Stimulated activated CD4-positive, alpha-beta T cell treated with anti-CD3 and anti-CD28 coated beads, Interleukin-2, amount 100 ng/mL, for 24 hours (primary cell): ENCODE results near the gene NKTR.
"Not testable (repeated sequence)": the region's sequence is repeated elsewhere in the genome, so short reads cannot be mapped to it uniquely, and the experiment has no call there.

Experiments used
- DNase-seq, 2 donors: peaks; one replicate each; pipeline ENCODE4 v3.0.0-alpha.2; 2020

The NKTR gene

DNA sequence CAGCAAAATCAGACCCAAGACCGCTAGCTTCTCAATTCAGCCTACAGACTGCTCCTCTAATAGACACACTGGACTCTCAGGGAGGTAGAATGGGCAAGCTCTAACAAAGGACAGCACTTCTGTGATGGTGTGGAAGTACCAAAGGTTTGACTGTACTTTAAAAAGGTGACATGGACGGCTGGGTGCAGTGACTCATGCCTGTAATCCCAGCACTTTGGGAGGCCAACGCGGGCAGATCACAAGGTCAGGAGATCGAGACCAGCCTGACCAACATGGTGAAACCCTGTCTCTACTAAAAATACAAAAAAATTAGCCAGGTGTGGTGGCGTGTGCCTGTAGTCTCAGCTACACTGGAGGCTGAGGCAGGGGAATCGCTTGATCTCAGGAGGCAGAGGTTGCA lies 3.4 kb upstream of the NKTR start:
- DNase-seq: not testable (repeated sequence)

DNA sequence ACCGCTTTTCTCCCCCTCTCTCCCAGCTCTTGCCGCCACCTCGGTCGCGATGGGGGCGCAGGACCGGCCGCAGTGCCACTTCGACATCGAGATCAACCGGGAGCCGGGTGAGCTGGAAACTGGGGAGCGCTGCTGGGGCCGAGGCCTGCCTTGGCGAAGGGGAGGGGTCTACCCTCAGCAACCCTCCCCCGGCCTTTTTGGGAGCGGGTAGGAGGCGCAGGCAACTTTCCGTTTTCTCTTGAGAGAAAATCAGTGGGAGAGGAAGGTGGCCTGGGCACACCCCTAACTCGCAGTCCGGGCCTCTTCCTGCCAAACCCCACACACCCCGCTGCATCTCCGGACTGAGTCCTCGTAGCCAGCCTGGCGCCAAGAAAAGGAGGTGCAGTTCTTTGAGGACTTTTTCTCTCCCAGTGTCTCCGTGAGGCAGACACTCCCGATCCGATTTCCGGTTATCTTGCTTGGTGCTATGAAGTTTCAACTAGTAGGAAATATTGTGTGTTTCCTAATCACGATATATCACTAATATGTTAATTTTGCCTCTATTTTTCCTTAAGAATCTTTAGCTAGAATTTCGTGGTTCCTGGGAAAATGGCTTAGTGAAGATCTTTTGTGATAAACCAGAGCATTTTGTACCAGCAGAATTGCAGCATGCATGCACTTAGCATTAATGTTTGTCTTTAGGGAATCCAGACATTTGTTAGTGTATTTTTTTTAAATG lies 631 bp downstream of the NKTR start:
- peak; percentile 68 to 69 for DNase-seq

DNA sequence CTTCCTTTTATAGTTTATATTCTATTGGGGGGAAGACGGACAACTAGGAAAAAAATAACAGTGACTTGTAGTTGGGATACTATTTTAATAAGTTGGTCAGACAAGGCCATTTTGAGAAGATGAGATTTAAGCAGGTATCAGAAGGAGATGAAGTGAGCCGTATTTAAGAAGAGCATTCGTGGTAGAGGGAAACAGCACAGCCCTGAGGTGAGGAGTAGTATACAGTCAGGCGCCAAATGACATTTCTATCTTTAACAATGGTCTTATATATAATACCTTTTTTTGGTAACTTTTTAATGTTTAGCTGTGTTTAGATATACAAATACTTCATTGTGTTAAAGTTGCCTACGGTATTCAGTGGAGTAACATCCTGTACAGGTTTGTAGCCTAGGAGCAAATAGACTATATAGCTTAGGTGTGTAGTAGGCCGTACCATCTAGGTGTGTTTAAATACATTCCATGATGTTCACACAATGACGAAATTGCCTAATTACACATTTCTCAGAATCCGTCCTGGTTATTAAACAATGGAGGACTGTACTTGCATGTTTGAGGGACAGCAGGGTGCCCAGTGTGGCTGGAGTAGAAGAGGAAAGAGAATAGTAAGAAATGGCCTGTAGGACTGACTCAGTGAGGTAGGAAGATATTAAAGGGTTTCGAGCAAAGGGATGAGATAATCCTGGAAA lies 1.6 kb downstream of the NKTR start:
- no peak for DNase-seq

DNA sequence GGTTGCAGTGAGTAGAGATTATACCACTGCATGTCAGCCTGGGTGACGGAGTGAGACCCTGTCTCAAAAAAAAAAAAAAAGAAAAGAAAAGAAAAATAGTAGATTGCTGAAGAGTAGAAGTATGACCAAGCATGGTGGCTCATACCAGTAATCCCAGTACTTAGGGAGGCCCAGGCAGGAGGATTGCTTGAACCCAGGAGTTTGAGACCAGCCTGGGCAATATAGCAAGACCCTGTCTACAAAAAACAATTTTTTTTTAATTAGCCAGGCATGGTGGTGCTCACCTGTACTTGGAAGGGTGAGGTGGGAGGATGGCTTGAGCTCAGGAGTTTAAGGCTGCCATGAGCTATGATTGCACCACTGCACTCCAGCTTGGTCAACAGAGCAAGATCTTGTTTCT lies 2.5 kb downstream of the NKTR start:
- DNase-seq: no peak

DNA sequence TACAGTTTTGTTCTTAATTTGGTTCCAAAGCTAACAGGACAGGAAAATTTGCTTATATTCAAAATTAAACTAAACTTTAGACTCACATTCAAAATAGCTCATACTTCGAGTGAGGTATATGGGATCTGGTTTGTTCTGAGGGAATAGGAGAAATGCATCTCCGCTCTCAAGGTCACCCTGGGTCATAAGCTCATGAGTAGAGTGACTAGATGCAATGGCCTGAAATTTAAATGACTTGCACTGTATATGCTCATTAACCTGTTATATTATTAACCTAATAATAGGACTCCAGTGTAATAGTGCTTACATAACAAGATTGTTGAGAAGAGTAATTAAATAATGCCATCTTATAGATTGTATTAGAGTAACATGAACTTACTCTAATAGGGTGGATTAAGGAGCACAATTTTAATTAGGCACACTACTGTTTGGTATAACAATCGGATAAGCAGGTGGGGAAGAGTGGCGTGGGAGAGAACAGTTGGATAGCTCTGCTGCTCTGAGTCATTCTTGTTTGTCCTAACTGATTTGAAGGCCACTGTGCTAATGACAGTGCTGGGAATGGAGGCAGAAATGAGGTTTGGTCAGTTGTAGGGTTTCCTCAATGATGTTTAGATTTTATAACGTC lies 5.2 kb downstream of the NKTR start:
- no peak for DNase-seq

DNA sequence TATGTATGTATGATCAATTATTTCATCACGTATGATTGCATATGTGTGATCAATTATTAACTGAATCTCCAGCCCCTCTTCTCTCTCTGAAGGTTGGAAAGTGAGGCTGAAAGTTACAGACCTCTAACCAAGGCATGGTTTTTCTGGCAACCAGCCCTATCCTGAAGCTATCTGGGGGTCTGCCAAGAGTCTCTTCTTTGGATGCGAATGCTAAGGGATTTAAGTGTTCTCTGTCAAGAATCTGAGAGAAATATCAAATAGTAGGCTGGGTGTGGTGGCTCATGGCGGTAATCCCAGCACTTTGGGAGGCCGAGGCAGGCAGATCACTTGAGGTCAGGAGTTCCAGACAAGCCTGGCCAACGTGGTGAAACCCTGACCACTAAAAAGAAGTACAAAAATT lies 8.1 kb downstream of the NKTR start:
- DNase-seq: no peak

DNA sequence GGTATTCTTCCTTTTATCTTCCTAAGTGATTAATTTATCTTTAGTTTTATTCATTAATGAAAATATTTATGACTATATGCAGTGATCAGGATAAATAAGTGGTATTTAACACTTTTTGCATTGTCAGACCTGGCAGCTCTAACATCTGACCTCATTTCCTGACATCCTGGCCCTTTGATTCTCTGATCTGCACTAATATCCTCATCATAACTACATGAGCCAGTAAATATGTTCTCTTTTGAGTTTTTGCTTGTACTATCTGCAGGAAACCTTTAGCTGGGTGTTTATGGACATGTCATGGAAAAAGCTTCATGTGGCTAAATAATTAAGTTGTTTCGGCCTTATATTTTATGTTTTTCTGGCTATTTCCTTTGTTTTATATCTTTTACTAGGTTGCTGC lies 10.5 kb downstream of the NKTR start:
- DNase-seq: no peak

DNA sequence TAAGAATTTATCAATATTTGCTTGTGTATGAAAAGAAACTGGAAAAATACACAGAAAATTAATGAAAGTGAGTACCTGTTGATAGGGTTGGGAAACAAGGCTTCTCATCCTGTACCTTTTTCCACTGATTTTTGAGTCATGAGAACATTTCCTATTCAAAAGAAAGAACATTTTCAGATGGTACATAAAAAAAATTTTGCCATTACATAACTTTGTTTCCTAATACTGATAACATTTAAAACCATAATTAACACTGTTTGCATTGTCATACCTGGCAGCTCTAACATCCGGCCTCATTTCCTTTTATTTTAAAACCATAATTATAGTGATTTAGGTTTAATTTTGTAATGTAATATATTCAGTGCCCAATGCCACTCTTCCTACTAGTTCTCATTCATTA lies 11.7 kb downstream of the NKTR start:
- DNase-seq: no peak

DNA sequence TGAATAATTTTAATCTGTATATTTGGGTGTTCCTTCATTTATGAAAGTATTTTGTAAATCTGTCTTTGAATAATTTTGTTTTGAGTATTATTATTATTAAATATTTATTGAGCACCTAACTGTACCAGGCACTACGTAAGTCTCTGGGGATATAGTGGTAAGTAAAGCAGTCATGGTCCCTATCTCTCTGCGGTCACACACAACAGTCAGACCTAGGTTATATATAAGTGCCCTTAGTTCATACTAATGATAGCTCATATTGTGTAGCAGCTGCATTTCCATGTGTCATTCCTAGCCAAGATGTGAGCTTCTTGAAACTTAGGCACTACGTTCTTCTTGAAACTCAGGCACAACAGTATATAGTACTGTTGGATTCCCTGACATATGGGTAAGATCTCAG lies 12.4 kb downstream of the NKTR start:
- DNase-seq: no peak

DNA sequence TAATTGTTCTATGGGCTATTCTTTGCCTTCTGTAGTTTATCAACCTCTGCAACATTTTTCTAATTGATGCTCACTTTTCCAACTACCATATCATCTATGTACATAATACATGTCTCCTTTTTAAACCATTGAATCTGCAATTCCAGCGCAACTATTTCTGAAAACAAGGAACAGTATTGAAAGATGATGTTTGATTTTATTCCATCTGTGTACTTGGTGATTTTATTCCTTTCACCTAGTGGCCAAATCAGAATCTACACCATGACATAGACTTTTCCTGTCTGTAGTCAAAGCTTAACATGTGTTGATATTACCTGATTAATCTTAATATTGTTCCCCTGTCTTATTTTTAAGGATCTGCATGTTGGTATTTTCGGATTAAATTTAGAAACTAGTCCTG lies 13.0 kb downstream of the NKTR start:
- no peak for DNase-seq

DNA sequence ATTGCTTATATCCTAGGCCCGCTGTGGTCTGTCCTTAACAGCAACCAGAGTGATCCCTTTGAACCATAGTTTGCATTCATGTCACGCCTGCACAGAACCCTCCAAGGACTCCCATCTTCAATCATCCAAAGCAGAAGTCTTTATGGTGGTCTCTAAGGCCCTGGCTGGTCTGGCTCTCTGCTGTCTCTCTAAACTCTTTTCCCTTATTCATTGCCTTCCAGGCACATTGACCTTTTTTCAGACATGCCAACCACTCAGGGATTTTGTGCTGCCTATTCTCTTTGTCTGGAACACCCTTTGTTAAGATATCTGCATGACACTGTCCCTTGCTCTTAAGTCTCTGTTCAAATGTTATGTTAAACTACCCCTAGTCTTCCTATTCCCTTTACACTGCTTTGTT lies 31.1 kb downstream of the NKTR start:
- no peak for DNase-seq

DNA sequence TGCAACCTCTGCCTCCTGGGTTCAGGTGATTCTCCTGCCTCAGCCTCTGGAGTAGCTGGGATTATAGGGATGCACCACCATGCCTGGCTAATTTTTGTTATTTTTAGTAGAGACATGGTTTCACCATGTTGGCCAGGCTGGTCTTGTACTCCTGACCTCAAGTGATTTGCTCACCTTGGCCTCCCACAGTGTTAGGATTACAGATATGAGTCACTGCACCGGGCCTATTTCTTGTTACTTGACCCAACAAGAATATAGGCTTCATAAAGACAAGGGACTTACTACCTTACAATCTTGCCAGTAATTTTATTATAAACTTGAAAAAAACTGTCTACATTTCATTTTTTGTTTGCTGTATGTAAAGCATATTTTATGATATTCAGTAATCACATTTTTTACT lies 31.7 kb downstream of the NKTR start:
- DNase-seq: no peak

DNA sequence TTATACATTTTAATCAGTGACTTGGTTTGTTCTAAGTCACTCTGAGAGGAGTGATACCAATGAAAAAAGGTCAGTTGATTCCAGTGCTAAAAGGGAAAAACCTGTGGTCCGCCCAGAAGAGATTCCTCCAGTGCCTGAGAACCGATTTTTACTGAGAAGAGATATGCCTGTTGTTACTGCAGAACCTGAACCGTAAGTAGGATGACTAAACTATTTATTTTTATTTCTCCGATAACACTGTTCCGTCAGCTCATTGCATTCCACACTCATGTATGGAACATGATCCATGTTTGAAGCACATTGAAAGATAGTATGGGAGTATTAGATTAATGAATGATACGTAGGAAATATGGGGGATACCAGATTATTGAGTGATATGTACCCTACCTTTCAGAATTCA lies 33.1 kb downstream of the NKTR start:
- no peak for DNase-seq

DNA sequence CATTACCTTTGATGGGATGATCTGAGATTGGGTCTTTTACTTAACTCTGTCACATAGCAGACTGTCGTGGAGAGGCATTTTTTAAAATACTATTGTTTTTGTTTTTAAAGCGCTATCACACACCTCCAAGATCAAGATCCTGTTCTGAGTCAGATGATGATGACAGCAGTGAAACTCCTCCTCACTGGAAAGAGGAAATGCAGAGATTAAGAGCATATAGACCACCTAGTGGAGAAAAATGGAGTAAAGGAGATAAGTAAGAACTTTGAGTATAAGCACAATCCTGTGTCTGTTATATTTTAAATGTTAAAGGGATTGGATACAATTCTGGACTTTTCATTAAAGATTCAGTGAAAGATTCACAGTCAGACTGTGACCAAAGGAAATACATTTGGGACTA lies 34.6 kb downstream of the NKTR start:
- no peak for DNase-seq

DNA sequence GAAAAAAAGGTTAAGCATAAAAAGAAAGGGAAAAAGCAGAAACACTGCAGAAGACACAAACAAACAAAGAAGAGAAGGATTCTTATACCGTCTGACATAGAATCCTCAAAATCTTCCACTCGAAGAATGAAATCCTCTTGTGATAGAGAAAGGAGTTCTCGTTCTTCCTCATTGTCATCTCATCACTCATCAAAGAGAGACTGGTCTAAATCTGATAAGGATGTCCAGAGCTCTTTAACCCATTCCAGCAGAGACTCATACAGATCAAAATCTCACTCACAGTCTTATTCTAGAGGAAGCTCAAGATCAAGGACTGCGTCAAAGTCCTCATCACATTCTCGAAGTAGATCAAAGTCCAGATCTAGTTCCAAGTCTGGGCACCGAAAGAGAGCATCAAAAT lies 36.5 kb downstream of the NKTR start:
- no peak for DNase-seq

DNA sequence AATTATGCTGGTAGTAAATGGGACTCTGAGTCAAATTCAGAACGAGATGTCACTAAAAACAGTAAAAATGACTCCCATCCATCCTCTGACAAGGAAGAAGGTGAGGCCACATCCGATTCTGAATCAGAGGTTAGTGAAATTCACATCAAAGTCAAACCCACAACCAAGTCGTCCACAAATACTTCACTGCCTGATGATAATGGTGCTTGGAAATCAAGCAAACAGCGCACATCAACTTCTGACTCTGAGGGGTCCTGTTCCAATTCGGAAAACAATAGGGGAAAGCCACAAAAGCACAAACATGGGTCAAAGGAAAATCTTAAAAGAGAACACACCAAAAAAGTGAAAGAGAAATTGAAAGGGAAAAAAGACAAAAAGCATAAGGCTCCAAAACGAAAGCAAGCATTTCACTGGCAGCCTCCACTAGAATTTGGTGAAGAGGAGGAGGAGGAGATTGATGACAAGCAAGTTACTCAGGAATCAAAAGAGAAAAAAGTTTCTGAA lies 37.9 kb downstream of the NKTR start:
- DNase-seq: peak; percentile 28 to 57

DNA sequence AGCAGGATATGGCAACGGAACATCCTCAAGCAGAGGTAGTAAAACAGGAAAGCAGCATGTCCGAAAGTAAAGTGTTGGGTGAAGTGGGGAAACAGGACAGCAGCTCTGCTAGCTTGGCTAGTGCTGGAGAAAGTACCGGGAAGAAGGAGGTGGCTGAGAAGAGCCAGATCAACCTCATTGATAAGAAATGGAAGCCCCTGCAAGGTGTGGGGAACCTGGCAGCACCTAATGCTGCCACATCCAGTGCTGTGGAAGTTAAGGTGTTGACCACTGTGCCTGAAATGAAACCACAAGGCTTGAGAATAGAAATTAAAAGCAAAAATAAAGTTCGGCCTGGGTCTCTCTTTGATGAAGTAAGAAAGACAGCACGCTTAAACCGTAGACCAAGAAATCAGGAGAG lies 38.7 kb downstream of the NKTR start:
- DNase-seq: no peak

DNA sequence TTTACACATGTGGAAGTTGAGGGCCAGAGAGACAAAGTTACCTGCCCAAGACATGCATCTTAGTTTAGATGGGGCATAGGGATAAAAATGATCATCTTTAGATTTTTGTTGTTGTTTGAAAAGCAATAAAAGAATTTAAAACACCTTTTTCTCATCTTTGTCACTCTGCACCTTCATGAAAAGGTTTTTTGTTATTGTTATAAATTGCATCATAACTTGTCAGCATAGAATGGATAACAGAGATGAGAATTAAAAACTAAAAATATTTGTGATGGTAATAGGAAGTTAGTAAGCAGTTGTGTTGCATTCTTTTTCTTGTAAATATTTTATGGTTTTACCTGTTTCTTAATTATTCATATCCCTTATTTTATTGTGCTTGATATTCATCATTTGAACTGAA lies 39.6 kb downstream of the NKTR start:
- no peak for DNase-seq

DNA sequence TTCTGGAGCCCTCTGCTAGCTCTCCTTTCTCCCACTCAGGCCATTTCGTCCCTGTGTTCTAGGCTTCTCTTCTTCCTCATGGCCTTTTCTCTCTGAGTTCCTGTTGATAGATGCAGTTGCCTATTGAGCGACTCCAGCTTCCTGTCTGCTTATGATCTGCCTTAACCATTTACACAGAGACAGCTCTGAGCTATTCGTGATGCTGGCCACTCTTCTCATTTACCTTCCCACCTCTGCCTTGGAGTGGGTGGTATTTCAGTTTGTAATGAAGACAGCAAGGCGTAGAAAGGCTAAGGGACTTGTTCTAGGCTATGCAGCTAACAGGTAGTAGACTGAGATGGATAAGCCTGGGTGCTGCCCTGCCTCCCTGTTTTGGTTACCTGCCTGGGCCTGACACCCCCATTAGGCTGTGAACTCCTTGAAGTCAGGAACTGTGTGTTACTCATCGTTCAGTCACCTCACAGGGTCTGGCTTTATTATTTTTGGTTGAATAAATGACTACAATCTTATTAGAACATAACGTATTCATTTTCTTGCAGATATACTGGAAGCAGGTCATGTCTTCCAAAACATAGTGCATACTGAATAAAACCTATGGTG lies 40.4 kb downstream of the NKTR start:
- DNase-seq: no peak

DNA sequence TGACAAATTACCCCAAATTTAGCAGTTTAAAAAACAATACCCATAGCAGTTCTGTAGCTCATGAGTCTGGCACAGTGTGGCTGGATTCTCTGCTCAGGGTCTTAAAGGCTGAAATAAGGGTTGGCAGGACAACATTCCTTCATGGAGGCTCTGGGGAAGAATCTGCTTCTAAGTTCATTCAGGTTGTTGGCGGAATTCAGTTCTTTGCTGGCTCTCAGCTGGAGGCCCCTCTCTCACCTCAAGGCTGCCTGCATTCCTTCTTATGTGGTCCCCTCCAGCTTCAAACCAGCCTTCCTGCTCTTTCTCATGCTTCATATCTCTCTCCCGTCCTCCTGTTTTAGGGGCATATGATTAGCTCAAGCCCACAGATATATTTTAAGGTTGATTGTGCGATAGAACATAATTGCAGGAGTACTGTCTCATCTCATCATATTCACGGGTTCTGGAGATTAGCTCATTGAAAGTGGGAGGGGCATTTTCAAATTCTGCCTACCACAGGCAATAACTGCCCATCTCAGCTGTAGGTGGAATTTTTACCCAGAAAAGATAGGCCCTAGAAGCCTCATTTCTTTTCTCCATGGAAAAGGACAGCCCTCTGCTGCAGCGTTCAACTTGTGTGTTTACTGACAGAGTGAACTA lies 47.5 kb downstream of the NKTR start:
- no peak for DNase-seq

DNA sequence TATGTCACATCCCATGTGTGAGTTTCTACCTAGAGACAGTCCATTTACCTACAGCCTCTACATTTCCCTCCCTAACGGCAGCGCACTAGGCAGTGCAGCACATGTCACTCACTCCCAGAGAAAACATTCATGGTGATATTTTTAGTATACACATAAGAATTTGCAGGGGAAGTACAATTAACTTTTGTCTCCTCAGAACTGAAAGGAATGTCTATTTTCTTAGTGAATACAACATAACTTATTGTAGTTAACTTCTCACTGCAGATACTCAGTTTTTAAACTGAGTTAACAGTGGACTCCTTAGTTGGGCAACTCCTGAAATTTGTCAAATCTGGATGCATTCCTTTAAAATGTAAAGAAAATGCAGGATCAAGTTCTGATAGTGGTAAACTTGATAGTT lies 48.5 kb downstream of the NKTR start:
- no peak for DNase-seq

DNA sequence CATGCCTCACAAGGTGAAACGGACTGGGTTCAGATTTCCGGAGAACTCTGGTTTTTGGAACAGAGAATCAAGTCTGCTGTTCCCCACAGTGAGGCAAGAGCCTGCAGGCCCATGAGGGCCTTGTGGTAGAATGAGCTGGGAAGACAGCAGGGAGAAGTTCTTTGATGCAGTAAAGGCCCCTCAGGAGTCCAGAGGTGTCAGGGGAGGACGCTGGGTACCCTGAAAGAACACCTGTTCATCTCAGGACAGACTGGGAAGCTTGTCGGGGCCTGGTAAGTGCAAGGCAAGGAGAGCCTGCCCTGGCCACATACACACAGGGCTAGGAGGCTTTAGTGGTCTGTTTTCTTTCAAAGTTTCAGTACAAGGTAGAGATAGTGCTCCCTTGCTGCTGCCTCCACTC lies 49.3 kb downstream of the NKTR start:
- no peak for DNase-seq
